Stromal cell of bone marrow (primary cell): ENCODE data around the gene IQCN.
A peak's percentile ranks its signal among the peaks of the same experiment; 100 is the strongest.
"Not testable (repeated sequence)": the region's sequence is repeated elsewhere in the genome, so short reads cannot be mapped to it uniquely, and the experiment has no call there.

Experiments used
- DNase-seq: peaks from one replicate; pipeline ENCODE4 v3.0.0-alpha.2; 2012; ENCODE audit warnings: low read depth

The IQCN gene

DNA sequence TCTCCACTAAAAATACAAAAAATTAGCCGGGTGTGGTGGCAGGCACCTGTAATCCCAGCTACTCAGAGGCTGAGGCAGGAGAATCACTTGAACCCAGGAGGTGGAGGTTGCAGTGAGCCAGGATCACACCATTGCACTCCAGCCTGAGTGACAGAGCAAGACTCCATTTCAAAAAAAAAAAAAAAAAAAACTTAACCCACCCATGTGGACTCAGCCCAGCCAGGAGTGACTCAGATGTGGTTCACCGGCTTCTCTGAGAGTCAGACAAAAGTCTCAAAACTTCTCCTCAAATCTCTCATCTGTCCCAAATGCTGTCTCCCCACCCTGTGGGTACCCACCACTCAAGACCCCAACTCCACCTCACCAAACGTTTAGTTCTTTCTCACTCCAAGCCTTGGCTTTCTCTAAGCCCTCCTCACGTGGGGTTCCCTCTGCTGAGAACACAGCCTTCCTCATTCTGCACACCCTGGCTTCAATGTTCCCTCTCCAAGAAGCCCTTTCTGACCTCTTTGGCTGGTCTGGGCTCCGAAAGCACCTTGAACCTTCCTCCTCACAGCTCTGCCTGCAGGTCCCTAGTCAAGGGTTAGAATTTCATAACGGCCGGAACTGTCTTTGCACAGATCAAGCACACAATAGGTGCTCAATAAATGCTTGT, 59.3 kb downstream of the IQCN start:
- DNase-seq = peak; percentile 45

DNA sequence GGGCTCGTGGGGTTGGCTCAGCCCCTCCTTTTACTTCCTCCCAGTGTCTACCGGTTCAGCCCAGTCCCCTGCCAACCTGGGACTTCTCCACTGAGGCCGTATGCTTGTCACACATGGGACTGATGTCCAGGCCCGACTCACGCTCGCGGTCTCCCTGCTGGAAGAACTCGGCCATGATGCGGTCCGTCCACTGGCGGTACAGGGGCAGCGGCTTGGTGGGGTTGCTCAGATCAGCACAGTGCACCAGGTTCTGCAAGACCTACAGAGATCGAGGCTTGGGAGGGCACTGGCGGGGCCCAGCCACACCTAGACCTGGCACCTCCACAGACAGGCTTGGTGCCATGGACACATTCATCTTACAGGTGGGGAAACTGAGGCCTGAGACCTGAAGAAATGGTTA, 62.6 kb downstream of the IQCN start:
- no peak for DNase-seq

DNA sequence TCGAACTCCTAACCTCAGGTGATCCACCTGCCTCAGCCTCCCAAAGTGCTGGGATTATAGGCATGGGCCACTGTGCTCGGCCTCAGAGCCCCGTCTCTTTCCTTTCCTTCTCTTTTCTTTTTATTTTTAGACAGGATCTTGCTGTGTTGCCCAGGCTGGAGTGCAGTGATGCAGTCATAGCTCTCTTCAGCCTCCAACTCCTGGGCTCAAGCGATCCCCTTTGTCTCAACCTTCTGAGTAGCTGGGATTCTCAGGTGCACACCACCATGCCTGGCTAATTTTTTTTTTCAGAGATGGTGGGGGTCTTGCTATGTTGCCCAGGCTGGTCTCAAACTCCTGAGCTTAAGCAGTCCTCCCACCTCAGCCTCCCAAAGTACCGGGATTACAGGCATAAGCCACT, 64.3 kb downstream of the IQCN start:
- not testable (repeated sequence) for DNase-seq

DNA sequence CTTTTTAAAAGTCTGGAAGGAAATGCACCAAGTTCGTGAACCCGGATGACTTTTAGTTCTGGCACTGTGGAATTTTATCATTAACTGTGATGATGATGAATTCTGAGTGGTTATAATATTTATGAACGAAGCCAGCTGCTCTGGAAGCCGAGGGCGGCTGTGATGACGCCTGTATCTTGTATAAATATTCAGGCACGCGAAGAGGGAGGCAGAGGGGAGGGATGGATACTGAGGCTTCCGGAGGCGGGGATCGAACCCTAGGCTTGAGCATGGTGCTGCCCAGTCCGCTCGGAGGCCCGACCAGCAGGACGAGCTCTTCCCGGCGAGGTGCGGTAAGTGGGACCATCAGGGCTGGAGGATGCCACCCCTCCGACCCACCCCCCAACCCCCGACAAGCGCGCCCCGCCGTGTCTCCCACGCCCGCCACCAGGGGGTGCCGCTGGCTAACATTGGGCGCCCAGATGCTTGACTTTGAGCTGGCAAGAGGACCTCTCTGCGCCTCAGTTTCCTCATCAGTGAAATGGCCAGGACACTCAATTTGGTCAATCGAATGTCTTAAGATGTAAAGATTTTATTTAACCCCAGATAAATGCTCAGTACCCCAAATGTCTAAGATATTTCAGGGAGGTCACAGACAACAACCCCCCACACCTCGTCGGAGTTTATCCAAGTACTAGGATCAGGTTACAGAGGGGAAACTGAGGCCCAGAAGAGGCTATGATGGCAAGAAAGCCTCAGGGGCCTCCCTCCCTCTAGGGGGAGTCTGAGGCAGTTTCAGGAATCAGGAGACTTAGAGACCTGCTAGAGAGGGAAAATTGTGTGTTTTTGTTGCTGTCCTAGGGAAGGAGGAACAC, 65.9 kb downstream of the IQCN start:
- peak; percentile 74 for DNase-seq
